ENCODE measurements around the gene INSRR.

The INSRR gene

DNA sequence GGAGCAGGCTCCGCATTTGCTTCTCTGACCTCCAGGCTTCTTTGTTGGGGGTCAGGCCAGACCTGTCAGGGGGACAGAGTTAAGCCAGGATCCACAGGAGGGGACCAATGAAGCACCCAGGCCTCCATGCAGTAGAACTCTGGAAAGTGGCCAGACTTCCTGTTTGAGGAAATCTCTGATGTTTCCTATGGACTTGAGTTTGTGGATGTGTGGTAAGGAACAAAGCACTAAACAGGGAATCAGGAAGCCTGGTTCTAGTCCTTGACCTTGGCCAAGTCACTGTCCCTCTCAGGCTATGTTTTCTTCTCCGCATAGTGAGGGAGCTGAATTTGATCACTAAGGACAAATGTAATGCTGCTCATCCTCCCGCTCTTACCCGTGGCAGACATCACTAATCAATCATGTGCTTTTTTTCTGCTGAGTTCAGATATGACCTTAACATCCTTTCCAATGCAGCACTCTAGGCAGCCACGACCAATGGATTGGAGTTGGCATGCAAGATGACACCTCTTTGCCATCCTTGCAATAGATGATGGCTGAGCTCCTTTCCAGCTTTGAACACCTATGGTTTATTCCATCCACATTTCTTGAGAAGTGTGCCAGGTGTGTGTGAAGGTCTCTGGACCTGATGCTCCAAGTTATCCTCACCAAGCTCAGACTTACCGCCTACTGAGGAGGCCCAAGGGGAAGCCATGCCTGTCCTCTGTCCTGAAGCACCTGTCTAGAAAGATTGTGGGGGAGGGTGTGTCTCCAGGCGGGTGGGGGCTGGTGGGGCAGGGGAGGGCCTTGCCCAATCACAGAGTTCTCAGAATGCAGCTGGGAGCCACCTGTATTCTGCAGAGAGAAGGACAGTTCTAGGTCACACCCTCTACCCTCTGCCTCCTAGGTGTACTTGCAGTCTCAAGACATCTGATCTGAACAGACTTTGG lies 52.1 kb downstream of the INSRR start:
- DNase-seq (ENCODE audit: low read depth, low spot score), result no peak

DNA sequence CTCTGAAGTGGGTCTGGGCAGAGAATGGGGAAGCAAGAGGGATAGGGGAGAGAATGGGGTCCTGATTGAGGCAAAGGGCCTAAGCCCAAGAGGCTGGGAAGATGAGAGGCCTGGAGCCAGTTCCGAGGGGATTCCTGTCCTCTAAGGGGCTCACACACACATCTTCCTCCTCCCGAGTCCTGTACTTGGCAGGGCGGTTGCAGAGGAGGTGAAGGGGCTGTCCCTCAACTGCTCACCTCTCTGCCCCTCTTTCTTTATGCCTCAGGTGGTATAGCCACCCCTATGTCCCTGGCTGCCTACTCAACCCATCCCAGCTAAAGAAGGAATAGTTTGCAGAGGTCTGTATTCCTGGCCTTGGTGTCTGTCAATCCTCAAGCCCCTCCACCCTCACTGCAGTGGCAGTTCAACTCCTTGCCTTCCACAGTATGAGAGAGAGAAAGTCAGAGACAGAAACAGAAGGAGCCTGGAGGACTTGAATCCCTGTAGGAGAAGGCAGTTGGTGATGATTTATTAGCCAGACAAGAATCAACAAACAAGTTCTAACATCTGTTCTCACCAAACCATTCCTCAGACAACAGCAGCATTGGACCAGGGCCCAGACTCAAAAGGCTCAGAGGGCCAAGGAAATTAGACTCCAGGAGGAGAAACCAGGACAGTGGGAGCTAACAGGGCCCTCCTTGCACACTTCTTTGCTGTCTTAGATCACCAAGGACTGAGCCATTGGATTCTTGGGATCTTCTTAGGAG lies 53.0 kb downstream of the INSRR start:
- DNase-seq (ENCODE audit: low read depth, low spot score), result no peak

DNA sequence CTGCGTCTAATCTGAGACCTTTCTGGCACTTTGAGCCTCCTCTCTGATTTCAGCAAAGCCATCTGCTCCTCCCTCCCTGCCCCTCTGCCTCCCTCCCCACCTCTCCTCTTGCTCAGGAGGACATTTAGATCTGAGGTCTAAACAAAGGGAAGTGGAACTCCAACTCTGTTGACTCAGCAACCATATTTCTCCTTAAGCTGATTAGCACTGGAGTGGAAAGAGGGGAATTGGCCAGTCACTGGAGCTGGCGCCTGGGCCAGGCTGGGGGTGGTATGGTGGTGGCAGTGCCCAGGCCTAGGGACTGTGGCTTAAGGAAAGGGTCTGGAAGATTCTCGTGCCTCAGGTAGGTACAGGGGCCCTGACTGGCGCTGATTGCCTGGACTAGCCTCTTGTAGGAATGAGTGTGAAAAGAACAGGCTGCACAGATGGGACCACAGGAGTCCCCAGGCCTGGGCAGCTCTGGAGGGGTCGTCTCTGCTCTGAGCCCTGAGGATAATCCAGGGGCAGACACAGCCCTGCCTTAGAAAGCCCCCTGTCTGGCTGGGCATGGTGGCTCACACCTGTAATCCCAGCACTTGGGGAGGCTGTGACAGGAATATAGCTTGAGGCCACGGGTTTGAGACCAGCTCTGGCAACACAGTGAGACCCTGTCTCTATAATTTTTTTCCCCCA lies 54.2 kb downstream of the INSRR start:
- no peak for DNase-seq (ENCODE audit: low read depth, low spot score)

- DNase-seq (ENCODE audit: low read depth, low spot score), result no peak
These were observed 54.9 kb downstream of the INSRR start for GRCh38 chr1:156804026-156804425.

- no peak for DNase-seq (ENCODE audit: low read depth, low spot score)
These were observed 55.6 kb downstream of the INSRR start for GRCh38 chr1:156803086-156803851.

DNA sequence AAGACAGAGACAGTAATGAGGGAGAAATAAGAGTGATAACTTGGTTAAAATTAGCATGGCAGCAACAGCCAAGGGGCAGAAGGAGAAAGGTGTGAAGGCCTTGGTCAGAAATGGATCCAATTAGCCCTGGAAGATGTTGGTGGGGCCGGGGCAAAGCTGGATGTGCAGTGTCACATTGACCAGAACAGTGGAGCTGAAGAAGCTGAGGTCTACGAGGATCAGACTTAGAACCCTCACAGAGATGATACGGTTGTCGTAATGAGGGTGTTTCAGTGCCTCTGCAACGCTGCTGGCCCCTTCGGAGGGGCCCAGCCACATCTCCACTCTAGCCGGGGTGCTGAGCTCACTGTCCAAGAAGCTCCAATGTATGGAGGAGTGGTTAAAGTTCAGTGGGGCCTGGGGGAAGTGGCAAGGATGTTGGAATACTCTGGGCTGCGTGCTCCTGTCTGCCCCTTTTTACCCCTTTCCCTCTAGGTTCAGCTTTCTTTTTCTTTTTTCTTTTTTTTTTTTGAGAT lies 56.4 kb downstream of the INSRR start:
- DNase-seq (ENCODE audit: low read depth, low spot score), result no peak

DNA sequence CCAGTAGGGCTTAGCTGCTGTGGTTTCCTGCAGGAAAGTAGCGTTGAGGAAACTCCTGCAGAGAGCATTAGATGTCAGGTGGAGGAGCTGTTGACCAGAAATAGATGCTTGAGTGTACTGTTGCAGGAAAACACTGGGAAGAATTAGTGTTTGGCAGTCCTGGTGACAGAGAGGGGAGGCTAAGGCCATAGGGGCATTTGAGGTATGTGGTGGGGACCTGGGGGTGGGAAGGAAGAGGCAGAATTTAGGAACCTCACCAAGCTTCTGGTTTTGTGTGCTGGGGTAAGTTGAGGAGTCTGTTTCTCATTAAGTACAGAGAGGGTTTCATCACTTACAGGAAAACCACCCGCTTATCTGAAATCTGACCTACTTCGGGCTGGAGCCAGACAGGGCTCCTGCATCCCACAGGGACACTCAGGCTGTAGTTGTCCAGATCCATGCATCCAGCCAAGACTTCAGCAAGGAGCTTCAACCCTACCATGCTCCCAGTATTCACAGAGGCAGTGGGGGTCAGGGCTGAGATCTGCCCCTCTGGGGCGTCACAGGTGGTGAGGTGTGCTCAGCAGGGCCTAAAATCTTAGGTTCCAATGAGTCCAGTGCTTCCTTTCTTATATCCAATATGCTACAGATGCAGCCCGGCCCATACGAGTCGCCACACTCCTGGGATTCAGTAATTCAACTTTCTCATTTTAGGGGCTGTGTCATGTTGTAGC lies 57.4 kb downstream of the INSRR start:
- DNase-seq (ENCODE audit: low read depth, low spot score), result no peak

- DNase-seq (ENCODE audit: low read depth, low spot score), result no peak
These were observed 61.6 kb downstream of the INSRR start for GRCh38 chr1:156797212-156797871.

GRCh38 chr1:156796340-156797097 lies 62.4 kb downstream of the INSRR start:
- no peak for DNase-seq (ENCODE audit: low read depth, low spot score)

GRCh38 chr1:156795787-156796186 lies 63.1 kb downstream of the INSRR start:
- no peak for DNase-seq (ENCODE audit: low read depth, low spot score)

- no peak for DNase-seq (ENCODE audit: low read depth, low spot score)
These were observed 63.6 kb downstream of the INSRR start for GRCh38 chr1:156795374-156795733.

GRCh38 chr1:156794506-156795373 lies 64.2 kb downstream of the INSRR start:
- no peak for DNase-seq (ENCODE audit: low read depth, low spot score)
